Measurements from ENCODE around the gene ARL8A. TPM values are rescaled to one million over a fixed set of nuclear protein-coding genes. Genes with fewer than 3 reads are reported as not detected.

The ARL8A gene
- polyA plus RNA-seq, 1 experiment: 58.0 TPM

DNA sequence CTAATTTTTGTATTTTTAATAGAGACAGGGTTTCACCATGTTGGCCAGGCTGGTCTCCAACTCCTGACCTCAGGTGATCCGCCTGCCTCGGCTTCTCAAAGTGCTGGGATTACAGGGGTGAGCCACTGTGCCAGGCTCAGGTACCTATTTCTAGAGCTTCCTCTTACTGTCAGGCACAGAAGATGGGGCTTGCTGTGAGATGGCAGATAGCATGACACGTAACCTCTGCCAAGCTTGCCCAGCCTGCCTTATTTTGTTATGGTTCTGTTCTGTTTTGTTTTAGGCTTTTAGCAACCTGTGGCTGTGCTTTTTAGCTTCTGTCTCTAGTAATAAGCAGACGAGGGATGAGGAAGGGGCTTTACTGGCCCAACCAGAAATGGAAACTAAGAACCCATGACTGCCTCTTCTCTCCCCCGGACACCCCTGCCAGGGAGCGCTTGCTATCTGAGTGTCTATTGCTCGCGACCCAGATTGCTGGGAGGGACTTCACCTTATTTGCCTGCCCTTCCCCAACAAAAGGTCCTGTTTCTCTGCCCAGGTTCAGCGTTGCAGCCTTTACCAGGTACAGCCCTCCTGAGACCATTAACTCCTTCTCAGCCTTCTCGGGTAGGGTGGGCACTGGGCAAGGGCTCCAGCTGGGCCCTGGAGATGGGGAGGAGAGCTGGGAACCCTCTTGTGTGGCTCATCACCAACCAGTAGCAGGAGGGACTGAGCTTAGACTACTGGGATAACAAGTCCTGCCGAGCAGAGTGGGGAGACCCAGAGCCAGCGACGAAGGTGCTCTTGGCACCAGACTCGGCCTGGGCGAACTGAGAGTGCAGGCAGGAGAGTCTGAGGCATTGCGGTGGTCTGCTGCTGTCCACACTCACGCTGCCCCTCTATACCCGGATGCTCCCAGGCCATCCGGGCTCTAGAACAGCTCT is 35.6 kb upstream of the ARL8A start:
- TF ChIP-seq, protein P1, sequence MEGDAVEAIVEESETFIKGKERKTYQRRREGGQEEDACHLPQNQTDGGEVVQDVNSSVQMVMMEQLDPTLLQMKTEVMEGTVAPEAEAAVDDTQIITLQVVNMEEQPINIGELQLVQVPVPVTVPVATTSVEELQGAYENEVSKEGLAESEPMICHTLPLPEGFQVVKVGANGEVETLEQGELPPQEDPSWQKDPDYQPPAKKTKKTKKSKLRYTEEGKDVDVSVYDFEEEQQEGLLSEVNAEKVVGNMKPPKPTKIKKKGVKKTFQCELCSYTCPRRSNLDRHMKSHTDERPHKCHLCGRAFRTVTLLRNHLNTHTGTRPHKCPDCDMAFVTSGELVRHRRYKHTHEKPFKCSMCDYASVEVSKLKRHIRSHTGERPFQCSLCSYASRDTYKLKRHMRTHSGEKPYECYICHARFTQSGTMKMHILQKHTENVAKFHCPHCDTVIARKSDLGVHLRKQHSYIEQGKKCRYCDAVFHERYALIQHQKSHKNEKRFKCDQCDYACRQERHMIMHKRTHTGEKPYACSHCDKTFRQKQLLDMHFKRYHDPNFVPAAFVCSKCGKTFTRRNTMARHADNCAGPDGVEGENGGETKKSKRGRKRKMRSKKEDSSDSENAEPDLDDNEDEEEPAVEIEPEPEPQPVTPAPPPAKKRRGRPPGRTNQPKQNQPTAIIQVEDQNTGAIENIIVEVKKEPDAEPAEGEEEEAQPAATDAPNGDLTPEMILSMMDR (IDR thresholded peaks at IDR 0.05; ENCODE audit: low read depth, low read length): no peak
- ChIA-PET CTCF (interaction anchor here (0.7 to 1.8 kb wide), 3 partner anchors 9 to 136 kb away, joined by 3 to 5 read pairs (median 4); no protein-coding TSS in a partner anchor), POLR2A (interaction anchor here (0.6 kb wide), 1 partner anchor 559 kb away, joined by 3 read pairs; no protein-coding TSS in a partner anchor)

GRCh38 chr1:202176949-202177927 is 32.7 kb upstream of the ARL8A start:
- Histone ChIP-seq H3K9me3 (ENCODE audit: control insufficient read depth, insufficient read depth, low read length) (no peaks in the 10 kb centered on the region; the same call in 1 of the 2 replicates), H3K27me3 (ENCODE audit: control insufficient read depth, insufficient read depth, low read length) (peaks cover 37% of the 10 kb centered on the region), H3K27ac (ENCODE audit: low read depth, low read length) (no peak overlapping the region), H3K4me3 (ENCODE audit: low read depth, low read length) (no peak overlapping the region)
- CTCF ChIA-PET: no interaction called here
- DNase-seq (ENCODE audit: low read depth, low spot score): no peak
- POLR2A ChIA-PET: no interaction called here
- TF ChIP-seq, protein P1 (IDR thresholded peaks at IDR 0.05; ENCODE audit: low read depth, low read length): no peak

More for the DNA sequence above, 35.6 kb upstream of the ARL8A start:
- Histone ChIP-seq H3K4me3 (ENCODE audit: low read depth, low read length) (no peak overlapping the region), H3K27me3 (ENCODE audit: control insufficient read depth, insufficient read depth, low read length) (peaks cover 45% of the 10 kb centered on the region), H3K9me3 (ENCODE audit: control insufficient read depth, insufficient read depth, low read length) (no peaks in the 10 kb centered on the region; the same call in 1 of the 2 replicates), H3K27ac (ENCODE audit: low read depth, low read length) (no peak overlapping the region)
- DNase-seq (ENCODE audit: low read depth, low spot score): no peak

DNA sequence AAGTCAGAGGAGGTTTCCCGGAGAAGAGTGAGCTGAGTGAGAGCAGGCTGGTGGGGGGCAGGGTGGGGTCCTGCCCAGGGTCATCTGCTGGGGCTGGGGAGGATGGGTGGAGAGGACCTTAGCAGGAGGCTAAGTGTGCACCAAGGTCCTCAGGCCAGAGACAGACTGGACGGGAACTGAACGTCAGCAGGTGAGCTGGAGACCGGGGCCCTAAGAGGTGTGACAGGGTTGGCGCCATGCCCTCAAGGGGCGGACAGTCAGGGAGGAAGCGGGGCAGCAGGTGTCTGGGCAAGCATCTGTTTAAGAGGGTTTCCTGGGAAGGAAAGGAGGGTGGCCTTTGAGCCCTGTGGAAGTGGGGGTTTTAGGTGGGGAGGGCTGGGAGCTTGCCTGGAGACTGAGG is 29.5 kb upstream of the ARL8A start:
- Histone ChIP-seq H3K4me3 (ENCODE audit: low read depth, low read length) (no peak overlapping the region), H3K27me3 (ENCODE audit: control insufficient read depth, insufficient read depth, low read length) (peaks cover 15% of the 10 kb centered on the region), H3K27ac (ENCODE audit: low read depth, low read length) (no peak overlapping the region), H3K9me3 (ENCODE audit: control insufficient read depth, insufficient read depth, low read length) (no peaks in the 10 kb centered on the region; the same call in 1 of the 2 replicates)
- ChIA-PET POLR2A (no interaction called here), CTCF (interaction anchor here (1.3 to 1.9 kb wide), 2 partner anchors 12 to 19 kb away, joined by 3 to 11 read pairs; partner anchors contain the start of gene LGR6)
- DNase-seq (ENCODE audit: low read depth, low spot score): no peak
- TF ChIP-seq, protein P1 (IDR thresholded peaks at IDR 0.05; ENCODE audit: low read depth, low read length): no peak

DNA sequence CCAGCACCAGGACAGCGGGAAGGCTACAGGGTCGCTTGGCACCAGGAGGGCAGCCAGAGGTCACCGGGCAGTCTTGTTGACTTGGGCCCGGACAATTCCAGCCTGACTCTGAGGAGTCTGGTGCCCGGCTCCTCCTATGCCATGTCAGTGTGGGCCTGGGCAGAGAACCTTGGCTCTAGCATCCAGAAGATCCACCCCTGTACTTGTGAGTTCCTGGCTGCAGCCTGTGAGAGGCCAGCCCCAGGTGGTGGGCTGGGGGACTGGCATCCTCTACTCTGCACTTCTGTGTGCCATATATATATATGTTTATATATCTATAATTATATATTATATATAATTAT is 27.4 kb upstream of the ARL8A start:
- Histone ChIP-seq H3K4me3 (ENCODE audit: low read depth, low read length) (no peak overlapping the region), H3K9me3 (ENCODE audit: control insufficient read depth, insufficient read depth, low read length) (no peaks in the 10 kb centered on the region), H3K27me3 (ENCODE audit: control insufficient read depth, insufficient read depth, low read length) (peaks cover 14% of the 10 kb centered on the region), H3K27ac (ENCODE audit: low read depth, low read length) (no peak overlapping the region)
- no peak for DNase-seq (ENCODE audit: low read depth, low spot score)
- TF ChIP-seq, protein P1 (IDR thresholded peaks at IDR 0.05; ENCODE audit: low read depth, low read length): no peak
- ChIA-PET CTCF (no interaction called here), POLR2A (no interaction called here)

Measured in AG04450 (cell line).